NCI-H2081 (cell line): ENCODE data around the gene KIAA1328.
"Not testable (repeated sequence)": the region's sequence is repeated elsewhere in the genome, so short reads cannot be mapped to it uniquely, and the experiment has no call there.

Experiments
- DNase-seq, 2 experiments: peaks; one replicate each; lab custom pipeline; 2025; lab: John Stamatoyannopoulos, UW

The KIAA1328 gene

DNA sequence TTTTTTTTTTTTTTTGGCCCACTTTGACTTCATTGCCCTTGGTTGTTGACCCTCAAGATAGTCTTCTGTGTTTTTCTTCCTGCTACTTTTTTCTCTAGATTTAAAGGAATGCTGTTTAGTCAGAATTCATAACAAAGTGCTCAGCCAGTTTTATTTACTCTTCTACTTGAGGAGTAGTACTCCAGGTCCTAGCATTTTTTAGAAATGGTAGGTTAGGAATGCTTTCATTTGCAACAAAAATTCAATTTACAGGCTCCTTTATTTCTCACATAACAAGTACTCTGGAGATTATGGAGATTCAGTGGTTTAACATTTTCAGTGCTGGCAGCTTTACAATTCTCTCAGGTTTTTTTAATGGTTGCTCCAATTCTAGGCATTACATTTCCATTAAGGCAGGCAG, 58.2 kb downstream of the KIAA1328 start:
- no peak for DNase-seq

DNA sequence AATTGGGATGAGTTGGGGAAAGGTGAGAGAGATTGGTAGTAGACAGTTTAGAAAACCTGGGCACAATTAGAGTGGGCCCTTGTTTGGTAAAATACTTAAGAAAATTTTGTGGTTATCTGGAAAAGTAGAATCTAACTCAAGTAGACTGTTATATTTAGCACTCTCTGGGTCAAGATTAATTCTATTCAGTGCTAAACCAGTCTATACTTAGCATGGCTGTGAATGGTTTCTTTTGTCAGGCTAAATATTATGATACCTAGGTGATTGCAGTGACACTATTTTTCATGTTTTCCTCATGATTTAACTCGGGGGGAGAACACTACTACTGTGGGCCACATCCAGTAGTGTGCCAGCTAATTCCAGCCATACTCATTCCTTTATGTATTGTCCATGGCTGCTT, 58.9 kb downstream of the KIAA1328 start:
- no peak for DNase-seq

GRCh38 chr18:36888778-36889177, 59.9 kb downstream of the KIAA1328 start:
- DNase-seq = no peak

- no peak for DNase-seq
Observed at GRCh38 chr18:36889321-36889720, 60.4 kb downstream of the KIAA1328 start.

GRCh38 chr18:36889742-36890141, 60.8 kb downstream of the KIAA1328 start:
- no peak for DNase-seq

DNA sequence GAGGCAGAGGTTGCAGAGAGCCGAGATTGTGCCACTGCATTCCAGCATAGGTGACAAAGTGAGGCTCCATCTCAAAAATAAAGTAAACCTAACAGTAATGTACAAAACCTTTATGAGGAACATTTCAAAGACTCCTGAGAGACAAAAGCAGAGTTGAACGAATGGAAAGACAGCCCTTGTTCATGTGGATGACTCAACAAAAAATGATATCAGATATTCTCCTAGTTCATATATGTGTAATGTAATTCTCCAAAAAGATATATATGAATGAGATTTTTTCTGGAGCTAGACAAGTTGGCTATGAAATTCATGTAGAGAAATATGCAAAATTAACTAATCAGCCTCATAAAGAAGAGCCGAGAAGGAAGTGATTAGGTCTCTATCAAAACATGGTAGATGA, 61.7 kb downstream of the KIAA1328 start:
- DNase-seq = no peak

DNA sequence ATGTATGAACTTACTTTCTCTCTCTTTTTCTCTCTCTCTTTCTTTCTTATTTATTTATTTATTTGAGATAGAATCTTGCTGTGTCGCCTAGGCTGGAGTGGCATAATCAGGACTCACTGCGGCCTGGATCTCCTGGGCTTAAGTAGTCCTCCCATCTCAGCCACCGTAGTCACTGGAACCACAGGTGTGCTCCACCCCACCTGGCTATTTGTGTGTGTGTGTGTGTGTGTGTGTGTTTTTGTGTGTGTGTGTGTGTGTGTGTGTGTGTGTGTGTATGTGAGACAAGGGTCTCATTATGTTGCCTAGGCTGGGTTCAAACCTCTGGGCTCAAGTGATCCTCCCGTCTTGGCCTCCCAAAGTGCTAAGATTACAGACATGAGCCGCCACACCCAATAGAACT, 64.3 kb downstream of the KIAA1328 start:
- no peak for DNase-seq

- DNase-seq = no peak
Observed at GRCh38 chr18:36895606-36896005, 66.7 kb downstream of the KIAA1328 start.

DNA sequence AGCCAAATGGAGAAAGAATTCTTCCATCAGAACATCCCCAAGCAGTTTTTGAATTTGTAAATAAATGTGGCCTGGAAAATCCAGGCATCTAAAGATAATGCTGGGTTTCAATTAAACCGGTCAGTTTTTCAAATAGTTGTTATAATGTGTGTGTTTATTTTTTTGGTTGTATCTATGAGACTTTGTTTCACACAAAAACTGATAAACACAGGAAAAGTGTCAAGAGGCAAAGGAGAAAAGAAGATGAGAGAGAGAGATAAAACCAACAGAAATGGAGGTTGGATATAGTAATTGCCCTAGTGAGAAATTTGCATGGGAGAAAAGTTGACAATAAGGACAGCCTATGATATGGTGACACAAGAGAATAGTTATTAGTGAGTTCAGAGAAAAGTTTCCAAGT, 68.3 kb downstream of the KIAA1328 start:
- no peak for DNase-seq

- DNase-seq = peak; percentile 4 to 5
Observed at GRCh38 chr18:36899289-36899688, 70.4 kb downstream of the KIAA1328 start.

DNA sequence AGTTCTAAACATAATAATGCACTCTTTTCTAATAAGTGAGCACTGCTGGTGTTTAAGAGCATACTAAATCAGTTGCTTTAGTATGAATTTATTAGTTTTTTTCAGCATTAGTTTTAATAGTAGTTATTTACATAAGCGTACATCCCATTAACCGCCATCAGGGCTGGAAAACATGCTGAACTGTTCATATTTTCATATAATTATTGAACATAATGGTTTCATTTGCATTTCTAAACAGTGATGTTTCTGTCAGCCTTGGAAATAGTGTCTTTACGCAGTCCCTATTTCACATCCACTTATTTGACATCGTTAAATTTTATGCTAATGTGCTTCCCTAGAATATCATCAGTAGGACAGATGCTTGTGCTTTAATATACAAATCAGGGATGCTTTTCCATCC, 71.5 kb downstream of the KIAA1328 start:
- DNase-seq = no peak

GRCh38 chr18:36901277-36901701, 72.4 kb downstream of the KIAA1328 start:
- no peak for DNase-seq

DNA sequence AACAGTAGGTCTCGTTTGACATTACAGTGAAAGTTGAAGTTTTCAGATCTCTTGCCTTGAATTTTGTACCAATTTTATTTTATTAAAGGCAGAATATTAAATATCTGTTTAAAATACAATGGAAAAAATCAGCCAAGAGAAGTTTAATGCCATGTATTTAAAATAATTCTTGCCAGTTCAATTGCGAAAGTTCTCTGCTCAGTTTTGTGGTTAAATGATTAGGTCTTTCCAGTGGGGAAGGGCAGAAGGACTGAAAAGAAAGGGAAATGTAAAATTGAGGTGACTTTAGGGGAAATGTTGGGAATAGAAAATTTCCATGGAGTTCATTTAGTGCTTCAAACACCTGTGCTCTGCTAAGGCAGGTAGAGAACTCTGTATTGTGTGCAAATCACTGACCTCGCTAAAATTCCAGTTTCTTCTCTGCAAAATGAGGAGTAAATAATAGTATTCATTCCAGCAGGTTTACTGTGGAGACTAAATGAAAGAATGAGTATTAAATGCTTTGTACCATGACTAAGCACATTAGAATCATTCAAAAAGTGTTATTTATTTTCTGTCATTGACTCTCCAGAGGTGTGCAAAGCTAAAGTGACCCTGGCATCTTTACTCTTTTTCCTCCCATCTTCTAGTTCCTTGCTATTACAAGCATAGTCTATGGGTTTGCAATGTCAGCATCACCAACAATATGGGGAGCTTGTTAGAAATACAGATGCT, 74.4 kb downstream of the KIAA1328 start:
- no peak for DNase-seq

DNA sequence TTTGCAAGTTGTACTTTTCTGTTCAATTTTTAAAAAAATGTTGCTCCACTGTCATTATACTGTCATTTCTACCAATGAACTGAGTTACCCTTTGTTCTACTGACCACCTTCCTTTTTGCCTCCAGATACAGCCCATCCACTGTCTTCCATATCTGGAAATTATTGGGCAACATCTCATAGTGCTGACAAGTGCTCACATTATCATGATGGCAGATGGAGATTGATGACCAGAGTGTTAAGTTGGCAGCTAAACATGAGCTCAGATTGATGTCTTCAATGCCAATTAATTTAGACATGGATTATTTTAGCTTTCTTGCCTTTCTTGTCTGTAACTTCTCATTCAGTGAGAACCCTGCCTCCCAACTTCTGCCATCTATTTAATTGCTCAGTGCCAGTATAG, 76.6 kb downstream of the KIAA1328 start:
- DNase-seq = no peak

GRCh38 chr18:36909282-36909681, 80.4 kb downstream of the KIAA1328 start:
- not testable (repeated sequence) for DNase-seq

GRCh38 chr18:36912887-36913286, 84.0 kb downstream of the KIAA1328 start:
- DNase-seq = no peak

GRCh38 chr18:36917907-36918306, 89.0 kb downstream of the KIAA1328 start:
- DNase-seq = no peak

GRCh38 chr18:36929601-36930000, 100.7 kb downstream of the KIAA1328 start:
- no peak for DNase-seq

- no peak for DNase-seq
Observed at GRCh38 chr18:36931106-36931505, 102.2 kb downstream of the KIAA1328 start.

- DNase-seq = no peak
Observed at GRCh38 chr18:36933552-36933951, 104.6 kb downstream of the KIAA1328 start.

DNA sequence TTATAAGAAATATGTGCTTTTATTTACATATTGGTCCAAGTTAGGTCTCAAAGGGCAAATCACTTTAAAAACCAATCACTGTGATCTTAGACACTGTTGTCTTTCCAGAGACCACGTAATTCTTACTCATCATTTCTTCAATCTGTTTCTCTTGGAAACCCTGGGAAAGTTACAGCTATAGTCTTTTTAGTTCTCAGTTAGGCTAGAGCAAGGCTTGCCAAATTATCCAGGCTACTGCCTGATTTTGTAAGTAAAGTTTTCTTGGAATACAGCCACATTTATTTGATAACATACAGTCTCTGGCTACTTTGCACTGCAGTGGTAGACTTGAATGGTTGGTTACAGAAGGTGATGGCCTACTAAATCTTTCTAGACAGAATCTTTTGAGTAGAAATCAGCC, 106.0 kb downstream of the KIAA1328 start:
- DNase-seq = no peak

DNA sequence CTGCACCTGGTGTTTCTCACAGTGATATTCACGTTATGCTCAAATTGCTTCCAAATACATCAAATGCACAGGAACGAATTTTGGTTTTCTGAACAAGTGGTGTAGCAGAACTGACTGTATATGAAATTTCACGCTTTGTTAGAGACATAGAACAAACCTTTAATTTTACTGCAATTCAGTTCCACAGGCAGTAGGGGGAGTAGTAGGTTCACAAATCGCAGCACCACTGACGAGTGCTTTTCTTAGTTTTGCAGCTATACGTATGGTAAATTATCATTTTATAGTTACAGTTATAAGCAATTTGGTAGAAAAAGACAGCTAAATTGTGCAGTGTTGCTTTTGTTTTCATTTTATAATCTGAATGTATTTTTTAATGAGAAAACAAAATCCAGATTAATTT, 113.3 kb downstream of the KIAA1328 start:
- peak; percentile 24 to 34 for DNase-seq

GRCh38 chr18:36947820-36948348, 119.0 kb downstream of the KIAA1328 start:
- no peak for DNase-seq

DNA sequence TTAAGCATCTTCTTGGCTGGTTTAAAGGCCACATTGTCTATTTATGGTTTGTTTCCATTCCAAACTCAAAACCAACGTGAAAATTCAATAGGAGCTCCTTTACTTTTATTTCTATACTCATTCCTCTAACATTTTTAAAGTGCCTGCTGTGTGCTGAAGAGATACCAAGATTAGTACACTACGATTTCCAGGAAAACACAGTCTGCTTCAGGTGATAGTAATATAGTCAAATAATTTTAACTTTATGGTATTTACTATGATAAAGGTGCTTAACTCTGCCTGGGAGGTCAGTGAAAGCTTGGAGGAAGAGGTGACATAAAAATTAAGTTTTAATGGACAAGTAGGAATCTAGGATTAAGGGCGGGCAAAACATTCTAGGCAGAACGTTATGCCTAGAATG, 121.4 kb downstream of the KIAA1328 start:
- DNase-seq = no peak
